H1 (cell line): Measurements from ENCODE around the gene AKR1C3. TPM values are rescaled to one million over a fixed set of nuclear protein-coding genes. Genes with fewer than 3 reads are reported as not detected.

Source experiments
- CTCF ChIA-PET: fragments of 300-600 bp; sonication (Branson Sonifier 250); formaldehyde crosslinking; loops from one replicate; lab custom pipeline; 2021; ENCODE audit not compliant: partially characterized antibody; lab: Charles Lee
- POLR2A ChIA-PET: fragments of 300-600 bp; sonication (Branson Sonifier 250); formaldehyde crosslinking; loops from one replicate; lab custom pipeline; 2021; ENCODE audit warnings: inconsistent platforms; ENCODE audit not compliant: partially characterized antibody; lab: Charles Lee
- DNase-seq, 2 experiments: peaks; one replicate each; pipeline versions ENCODE4 v3.0.0 to v3.0.0-alpha.2; 2010 to 2022; ENCODE audit warnings: low spot score in 2 of 2, low read depth in 1 of 2, mixed read lengths in 1 of 2
- FAIRE-seq: peaks from 2 replicates; lab custom pipeline; 2011; peaks lifted over from hg19 to GRCh38; lab: Jason Lieb, UNC
- H2AFZ ChIP-seq: 2 replicates; pipeline ENCODE4 v1.8.1; 2012; ENCODE audit warnings: low read length, inconsistent platforms
- H2AK5ac ChIP-seq: 2 replicates; pipeline ENCODE4 v1.6.1; 2013; ENCODE audit warnings: low read depth, low read length
- H2BK120ac ChIP-seq: replicated peaks from 2 replicates; pipeline ENCODE3; 2013; ENCODE audit warnings: low read depth, low read length, inconsistent platforms
- H2BK12ac ChIP-seq: 2 replicates; pipeline ENCODE4 v1.6.1; 2013; ENCODE audit warnings: low read depth, low read length
- H2BK15ac ChIP-seq: 2 replicates; pipeline ENCODE4 v1.6.1; 2013; ENCODE audit warnings: low read length
- H2BK20ac ChIP-seq: 2 replicates; pipeline ENCODE4 v1.6.1; 2013; ENCODE audit warnings: low read length
- H2BK5ac ChIP-seq: 2 replicates; pipeline ENCODE4 v1.6.1; 2013; ENCODE audit warnings: low read depth, low read length
- H3K14ac ChIP-seq: 2 replicates; pipeline ENCODE4 v1.6.1; 2013; ENCODE audit warnings: inconsistent platforms; ENCODE audit not compliant: insufficient read length
- H3K18ac ChIP-seq: 2 replicates; pipeline ENCODE4 v1.6.1; 2013; ENCODE audit warnings: low read length; ENCODE audit errors: extremely low read depth
- H3K23ac ChIP-seq: 2 replicates; pipeline ENCODE4 v1.6.1; 2013; ENCODE audit warnings: inconsistent platforms; ENCODE audit not compliant: insufficient read length
- H3K23me2 ChIP-seq: 2 replicates; pipeline ENCODE4 v1.6.1; 2013; ENCODE audit warnings: low read depth, low read length
- H3K27ac ChIP-seq: 2 replicates; pipeline ENCODE4 v1.6.1; 2011; ENCODE audit warnings: low read depth, low read length, inconsistent platforms
- H3K27me3 ChIP-seq, 4 experiments: replicated peaks in 1 of 4; 1 replicate in 1 of 4; 2 replicates in 3 of 4; pipeline versions ENCODE4 v1.6.1 to v1.8.1; 2011 to 2013; ENCODE audit warnings: low read length in 3 of 4, mild to moderate bottlenecking in 3 of 4, inconsistent platforms in 2 of 4, mixed read lengths in 2 of 4, moderate library complexity in 1 of 4; ENCODE audit not compliant: control insufficient read depth in 3 of 4, insufficient read depth in 3 of 4; ENCODE audit errors: extremely low read depth in 1 of 4
- H3K36me3 ChIP-seq, 4 experiments: 2 replicates each; pipeline versions ENCODE4 v1.6.1 to v1.8.1; 2011 to 2013; ENCODE audit warnings: mild to moderate bottlenecking in 4 of 4, low read length in 3 of 4, moderate library complexity in 2 of 4, control low read depth in 1 of 4, inconsistent platforms in 1 of 4; ENCODE audit not compliant: insufficient read depth in 4 of 4, control insufficient read depth in 2 of 4
- H3K4ac ChIP-seq: replicated peaks from 2 replicates; pipeline ENCODE3; 2013; ENCODE audit warnings: low read length, low read depth, mixed read lengths, inconsistent platforms; ENCODE audit not compliant: insufficient read length
- H3K4me1 ChIP-seq, 4 experiments: replicated peaks in 1 of 4; 1 replicate in 1 of 4; 2 replicates in 3 of 4; pipeline versions ENCODE4 v1.6.1 to v1.8.1; 2011 to 2013; ENCODE audit warnings: low read length in 3 of 4, inconsistent platforms in 2 of 4, mixed read lengths in 1 of 4; ENCODE audit not compliant: insufficient read depth in 4 of 4, control insufficient read depth in 3 of 4
- H3K4me2 ChIP-seq, 2 experiments: 2 replicates each; pipeline versions ENCODE4 v1.6.1 to v1.8.1; 2011 to 2013; ENCODE audit warnings: low read depth in 2 of 2, low read length in 2 of 2, control low read depth in 1 of 2, inconsistent platforms in 1 of 2, mild to moderate bottlenecking in 1 of 2; ENCODE audit not compliant: insufficient read depth in 1 of 2
- H3K4me3 ChIP-seq, 4 experiments: fragments of 200-600, 300-600 bp in 1 of 4; sonication (generic), shearing (Covaris generic), sonication (Bioruptor Twin) in 1 of 4; 2 replicates each; pipeline versions ENCODE4 v1.5.1 to v1.8.1; 2011 to 2016; ENCODE audit warnings: low read length in 4 of 4, low read depth in 3 of 4, control low read depth in 2 of 4, inconsistent platforms in 2 of 4, mild to moderate bottlenecking in 2 of 4, mixed read lengths in 1 of 4, moderate library complexity in 1 of 4; ENCODE audit not compliant: insufficient read depth in 2 of 4; ENCODE audit errors: extremely low read depth in 1 of 4
- H3K56ac ChIP-seq: replicated peaks from 2 replicates; pipeline ENCODE3; 2013; ENCODE audit warnings: low read depth, mild to moderate bottlenecking, mixed read lengths, low read length, inconsistent platforms; ENCODE audit not compliant: insufficient read length
- H3K79me1 ChIP-seq: 2 replicates; pipeline ENCODE4 v1.6.1; 2013; ENCODE audit warnings: low read depth, low read length, control low read depth
- H3K79me2 ChIP-seq, 2 experiments: 2 replicates each; pipeline versions ENCODE4 v1.6.1 to v1.8.1; 2012 to 2013; ENCODE audit warnings: low read length in 2 of 2, mild to moderate bottlenecking in 2 of 2, inconsistent platforms in 1 of 2; ENCODE audit not compliant: insufficient read depth in 2 of 2, control insufficient read depth in 1 of 2
- H3K9ac ChIP-seq, 4 experiments: replicated peaks in 1 of 4; 1 replicate in 1 of 4; 2 replicates in 3 of 4; pipeline versions ENCODE4 v1.6.1 to v1.8.1; 2011 to 2013; ENCODE audit warnings: low read depth in 3 of 4, low read length in 3 of 4, control low read depth in 2 of 4, mild to moderate bottlenecking in 2 of 4, moderate library complexity in 2 of 4, inconsistent platforms in 1 of 4; ENCODE audit errors: extremely low read depth in 1 of 4
- H3K9me3 ChIP-seq, 2 experiments: 2 replicates each; pipeline versions ENCODE4 v1.6.1 to v1.8.1; 2012 to 2013; ENCODE audit warnings: mild to moderate bottlenecking in 2 of 2, moderate library complexity in 2 of 2, control low read depth in 1 of 2, inconsistent platforms in 1 of 2, low read depth in 1 of 2, low read length in 1 of 2, mixed read lengths in 1 of 2; ENCODE audit not compliant: insufficient read depth in 2 of 2
- H4K20me1 ChIP-seq, 2 experiments: replicated peaks in 1 of 2; 2 replicates each; pipeline versions ENCODE3 to v1.8.1; 2011 to 2013; ENCODE audit warnings: inconsistent platforms in 2 of 2, low read length in 2 of 2, mild to moderate bottlenecking in 1 of 2; ENCODE audit not compliant: insufficient read depth in 2 of 2, control insufficient read depth in 1 of 2
- H4K5ac ChIP-seq: 2 replicates; pipeline ENCODE4 v1.6.1; 2013; ENCODE audit warnings: low read length, low read depth, mixed read lengths, inconsistent platforms; ENCODE audit not compliant: insufficient read length
- H4K8ac ChIP-seq: 2 replicates; pipeline ENCODE4 v1.8.0; 2013; ENCODE audit warnings: mild to moderate bottlenecking, moderate library complexity, low read length, inconsistent platforms; ENCODE audit not compliant: insufficient read depth; ENCODE audit errors: extremely low read depth
- H4K91ac ChIP-seq: replicated peaks from 2 replicates; pipeline ENCODE3; 2013; ENCODE audit warnings: low read length, mixed read lengths, inconsistent platforms; ENCODE audit not compliant: insufficient read length
- FOSL1 ChIP-seq: IDR thresholded peaks from 2 replicates; pipeline ENCODE4 v1.6.1; 2011; ENCODE audit warnings: mild to moderate bottlenecking, low read depth, low read length, moderate library complexity; ENCODE audit not compliant: insufficient read depth
- HDAC2 ChIP-seq, 2 experiments: fragments of 300-600 bp in 1 of 2; sonication (generic) in 1 of 2; IDR thresholded peaks; 2 replicates each; pipeline ENCODE4 v1.6.1; 2011 to 2012; ENCODE audit warnings: low read depth in 2 of 2, low read length in 2 of 2, mild to moderate bottlenecking in 2 of 2, moderate library complexity in 2 of 2, borderline replicate concordance in 1 of 2, inconsistent platforms in 1 of 2
- JUN ChIP-seq: IDR thresholded peaks from 2 replicates; pipeline ENCODE4 v1.6.1; 2011; ENCODE audit warnings: low read depth, mild to moderate bottlenecking, improper control_type of control experiment, low read length
- NANOG ChIP-seq: IDR thresholded peaks from 2 replicates; pipeline ENCODE4 v1.6.1; 2011; ENCODE audit warnings: low read length, low read depth, mild to moderate bottlenecking, inconsistent platforms; ENCODE audit not compliant: insufficient read depth, poor library complexity, severe bottlenecking
- PHF8 ChIP-seq: fragments of 200-600 bp; sonication (generic); conservative IDR thresholded peaks from 2 replicates; pipeline ENCODE4 v1.7.1; 2012; ENCODE audit warnings: low read depth, mild to moderate bottlenecking, inconsistent platforms, low read length, moderate library complexity
- RAD21 ChIP-seq, 2 experiments: IDR thresholded peaks in 1 of 2; conservative IDR thresholded peaks in 1 of 2; 2 replicates each; pipeline ENCODE4 v1.6.1; 2011; ENCODE audit warnings: low read depth in 2 of 2, low read length in 2 of 2, improper control_type of control experiment in 1 of 2, inconsistent platforms in 1 of 2, mild to moderate bottlenecking in 1 of 2, moderate library complexity in 1 of 2
- RNF2 ChIP-seq: fragments of 200-900, 300-1000 bp; sonication (generic); IDR thresholded peaks from 2 replicates; pipeline ENCODE4 v1.7.1; 2016; ENCODE audit warnings: borderline replicate concordance, low read depth, mild to moderate bottlenecking, antibody characterized with exemption, low read length; ENCODE audit not compliant: poor library complexity, severe bottlenecking; ENCODE audit errors: missing control alignments
- SIX5 ChIP-seq: IDR thresholded peaks from 2 replicates; pipeline ENCODE4 v1.6.1; 2011; ENCODE audit warnings: mild to moderate bottlenecking, low read depth, low read length
- SP1 ChIP-seq: IDR thresholded peaks from 2 replicates; pipeline ENCODE4 v1.6.1; 2011; ENCODE audit warnings: low read depth, low read length
- SUZ12 ChIP-seq: fragments of 200-600 bp; sonication (generic); IDR thresholded peaks from 2 replicates; pipeline ENCODE4 v1.6.1; 2012; ENCODE audit warnings: mild to moderate bottlenecking, inconsistent platforms, low read length, moderate library complexity, mixed read lengths
- TAF7 ChIP-seq: optimal IDR thresholded peaks from 2 replicates; pipeline ENCODE3; 2011; ENCODE audit warnings: low read depth, mild to moderate bottlenecking, inconsistent platforms, low read length, moderate library complexity, borderline replicate concordance
- TBP ChIP-seq: IDR thresholded peaks from 2 replicates; pipeline ENCODE4 v1.6.1; 2011; ENCODE audit warnings: low read depth, low read length, improper control_type of control experiment
- ZNF274 ChIP-seq: IDR thresholded peaks from 2 replicates; pipeline ENCODE4 v1.7.0; 2012; ENCODE audit warnings: low read length, borderline replicate concordance; ENCODE audit errors: extremely low read depth
- WGBS, 2 experiments: shearing (Covaris generic) in 1 of 2; methylation state at CpG; one replicate each; pipeline versions ENCODE4 v1.1.6 to v1.1.7; 2013 to 2015; ENCODE audit warnings: low lambda C conversion rate in 2 of 2, mixed read lengths in 2 of 2, inconsistent platforms in 1 of 2, low coverage in 1 of 2, missing lambda C conversion rate in 1 of 2; ENCODE audit not compliant: insufficient replicate concordance in 2 of 2, insufficient coverage in 1 of 2, insufficient read length in 1 of 2; ENCODE audit errors: extremely low coverage in 1 of 2, missing lambda C conversion rate in 1 of 2; 5-methylcytosine and 5-hydroxymethylcytosine counted together
- polyA plus RNA-seq, 7 experiments: library from polyadenylated mRNA; depleted of rRNA in 3 of 7; stranded (reverse) in 5 of 7; unstranded in 2 of 7; fragments of >200 nt in 5 of 7; fragments of 200-250 nt in 2 of 7; gene quantifications; 1 replicate in 5 of 7; 2 replicates in 1 of 7; 4 replicates in 1 of 7; pipeline versions ENCODE4 v1.2.1 to v1.2.3, GENCODE V29; 2011 to 2013; ENCODE audit warnings: missing spikeins in 2 of 7, mixed read lengths in 2 of 7
- total RNA-seq: library from RNA; stranded (reverse); fragmentation: NEBNext Ultra II Directional; extraction: Animal tissue kit (Norgen Biotek cat#: 25700); gene quantifications from 2 replicates; pipeline ENCODE4 v1.2.1, GENCODE V29; 2021

Gene AKR1C3
- total and polyA plus RNA-seq, 2 of the 8 experiments (the other 6 are each of a cell fraction or from before 2014, with no cell fraction given): 4.6 to 6.9 TPM

GRCh38 chr10:5079836-5080235 is 14.4 kb upstream of the AKR1C3 start:
- Histone ChIP-seq H3K36me3 (no peaks in the 10 kb centered on the region), H3K14ac (no peak overlapping the region), H3K79me1 (no peaks in the 10 kb centered on the region), H2BK12ac (no peak overlapping the region), H3K9ac (no peak overlapping the region), H2AK5ac (no peak overlapping the region), H2BK5ac (no peak overlapping the region), H3K27ac (no peak overlapping the region), H4K91ac (no peak overlapping the region), H2BK120ac (no peak overlapping the region), H3K27me3 (no peaks in the 10 kb centered on the region), H3K56ac (no peak overlapping the region), H4K5ac (no peak overlapping the region), H2BK20ac (no peak overlapping the region), H2AFZ (no peak overlapping the region), H4K20me1 (no peaks in the 10 kb centered on the region), H3K4me1 (no peaks in the 10 kb centered on the region), H3K23ac (no peak overlapping the region), H2BK15ac (no peak overlapping the region), H3K4me2 (no peak overlapping the region), H4K8ac (no peak overlapping the region), H3K4me3 (no peak overlapping the region), H3K79me2 (no peaks in the 10 kb centered on the region), H3K9me3 (no peaks in the 10 kb centered on the region), H3K18ac (no peak overlapping the region), H3K4ac (no peak overlapping the region), H3K23me2 (no peaks in the 10 kb centered on the region)
- FAIRE-seq (no peak), DNase-seq (no peak)
- whole genome bisulfite sequencing, 2 experiments: 87% methylated on average over 6 of the region's 6 CpGs; no CpG with 5 or more reads in 1 of the 2 experiments
- ChIA-PET POLR2A (interaction anchor here (0.7 kb wide), 1 partner anchor 48 kb away, joined by 3 read pairs; no protein-coding TSS in a partner anchor), CTCF (interaction anchor here (3.1 to 3.9 kb wide), 2 partner anchors 10 to 230 kb away, joined by 8 to 17 read pairs; no protein-coding TSS in a partner anchor)
- TF ChIP-seq RAD21 (IDR thresholded peaks at IDR 0.05 in 1 of 2, conservative IDR thresholded peaks at IDR 0.05 in 1 of 2; ENCODE audit: low read depth in 2 of 2, low read length in 2 of 2) (no peak), NANOG (no peak), JUN (no peak), HDAC2 (IDR thresholded peaks at IDR 0.05; ENCODE audit: borderline replicate concordance in 1 of 2, low read depth in 2 of 2, low read length in 2 of 2) (no peak), SIX5 (no peak), SUZ12 (no peak), TBP (no peak), ZNF274 (no peak), SP1 (no peak), TAF7 (no peak), FOSL1 (no peak), RNF2 (no peak), PHF8 (no peak)
